Fibroblast of pulmonary artery (primary cell): ENCODE measurements around the gene RIBC2.

Source experiments
- DNase-seq: peaks from one replicate; pipeline ENCODE4 v3.0.0-alpha.2; 2010; ENCODE audit warnings: low read depth
- H3K4me3 ChIP-seq: replicated peaks from 2 replicates; pipeline ENCODE4 v1.5.1; 2011; ENCODE audit warnings: low read depth, mild to moderate bottlenecking, control low read depth, low read length, moderate library complexity
- TF ChIP-seq, protein P1 (sequence below): IDR thresholded peaks from 2 replicates; pipeline ENCODE4 v1.5.1; 2011; ENCODE audit warnings: mild to moderate bottlenecking, control low read depth, low read length, inconsistent platforms; ENCODE audit errors: missing control alignments

The RIBC2 gene

DNA sequence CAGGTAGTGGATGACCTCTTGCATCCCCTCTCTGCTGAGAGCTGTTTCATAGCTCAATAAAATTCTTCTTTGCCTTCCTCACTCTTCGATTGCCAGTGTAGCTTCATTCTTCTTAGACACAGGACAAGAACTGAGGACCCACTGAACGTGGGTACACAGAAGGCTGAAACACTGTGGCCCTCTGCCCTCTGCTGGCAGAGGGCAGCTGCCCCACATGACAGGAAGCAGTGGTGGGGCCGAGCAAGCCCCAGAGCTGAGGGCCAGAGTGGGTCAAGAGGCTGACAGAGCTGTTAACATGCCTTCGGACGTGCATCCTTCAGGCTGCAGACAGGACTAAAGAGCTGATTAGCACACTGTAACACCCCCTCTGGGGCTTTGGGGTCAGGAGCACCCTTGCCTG is 15.7 kb upstream of the RIBC2 start:
- TF ChIP-seq, protein P1, sequence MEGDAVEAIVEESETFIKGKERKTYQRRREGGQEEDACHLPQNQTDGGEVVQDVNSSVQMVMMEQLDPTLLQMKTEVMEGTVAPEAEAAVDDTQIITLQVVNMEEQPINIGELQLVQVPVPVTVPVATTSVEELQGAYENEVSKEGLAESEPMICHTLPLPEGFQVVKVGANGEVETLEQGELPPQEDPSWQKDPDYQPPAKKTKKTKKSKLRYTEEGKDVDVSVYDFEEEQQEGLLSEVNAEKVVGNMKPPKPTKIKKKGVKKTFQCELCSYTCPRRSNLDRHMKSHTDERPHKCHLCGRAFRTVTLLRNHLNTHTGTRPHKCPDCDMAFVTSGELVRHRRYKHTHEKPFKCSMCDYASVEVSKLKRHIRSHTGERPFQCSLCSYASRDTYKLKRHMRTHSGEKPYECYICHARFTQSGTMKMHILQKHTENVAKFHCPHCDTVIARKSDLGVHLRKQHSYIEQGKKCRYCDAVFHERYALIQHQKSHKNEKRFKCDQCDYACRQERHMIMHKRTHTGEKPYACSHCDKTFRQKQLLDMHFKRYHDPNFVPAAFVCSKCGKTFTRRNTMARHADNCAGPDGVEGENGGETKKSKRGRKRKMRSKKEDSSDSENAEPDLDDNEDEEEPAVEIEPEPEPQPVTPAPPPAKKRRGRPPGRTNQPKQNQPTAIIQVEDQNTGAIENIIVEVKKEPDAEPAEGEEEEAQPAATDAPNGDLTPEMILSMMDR: no peak
- no peak overlapping the region for H3K4me3 ChIP-seq
- no peak for DNase-seq

DNA sequence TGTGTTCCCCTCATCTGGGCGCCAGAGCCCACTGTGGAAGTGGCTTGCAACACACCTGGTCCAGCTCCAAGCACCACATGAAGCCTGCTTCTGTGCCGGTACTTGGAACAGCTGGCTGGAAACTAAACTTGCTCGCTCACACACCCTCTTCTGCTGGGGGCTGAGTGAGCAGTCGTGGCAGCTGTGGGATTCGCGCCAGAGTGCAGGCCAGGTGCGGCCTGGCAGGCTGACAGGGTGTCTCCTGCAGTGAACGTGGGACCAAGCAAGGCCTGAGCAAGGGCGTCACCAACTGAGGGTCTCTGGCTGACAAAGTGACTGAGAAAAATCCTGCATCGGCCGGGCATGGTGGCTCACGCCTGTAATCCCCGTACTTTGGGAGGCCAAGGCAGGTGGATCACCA is 15.3 kb upstream of the RIBC2 start:
- TF ChIP-seq, protein P1: no peak
- no peak overlapping the region for H3K4me3 ChIP-seq
- DNase-seq: no peak

DNA sequence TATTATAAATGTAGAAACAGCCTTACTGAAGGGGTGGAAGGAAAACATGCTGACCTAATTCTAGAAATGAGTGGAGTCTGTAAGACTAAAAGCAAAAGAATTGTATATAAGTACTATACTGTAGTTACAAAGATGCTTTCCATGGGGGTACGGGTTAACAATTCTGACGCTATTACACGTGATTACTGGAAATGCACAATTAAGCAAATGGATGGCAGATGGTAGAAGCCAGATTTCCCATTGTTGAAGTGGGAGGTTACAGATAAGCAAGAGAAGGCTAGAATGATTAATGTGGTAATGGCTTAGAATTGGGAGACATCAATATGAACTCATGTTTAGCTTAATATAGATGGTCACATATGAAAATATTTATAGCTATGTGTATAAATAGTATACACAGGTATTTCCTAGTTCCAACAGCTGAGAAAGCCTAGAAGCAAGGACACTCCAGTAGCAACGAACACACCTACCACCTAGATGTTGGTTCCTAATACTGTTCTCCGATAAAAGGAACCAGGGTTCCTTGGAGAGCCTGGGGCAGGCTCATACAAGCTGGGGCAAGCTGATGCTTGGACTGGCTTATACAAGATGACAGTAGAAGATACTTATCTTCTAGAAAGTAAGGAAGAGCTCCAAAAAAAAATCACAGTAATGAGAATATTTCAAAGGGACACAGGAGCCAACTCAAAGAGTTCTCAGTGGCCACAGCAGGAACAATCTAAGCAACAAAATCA is 13.6 kb upstream of the RIBC2 start:
- no peak overlapping the region for H3K4me3 ChIP-seq
- TF ChIP-seq, protein P1: no peak
- DNase-seq: no peak

DNA sequence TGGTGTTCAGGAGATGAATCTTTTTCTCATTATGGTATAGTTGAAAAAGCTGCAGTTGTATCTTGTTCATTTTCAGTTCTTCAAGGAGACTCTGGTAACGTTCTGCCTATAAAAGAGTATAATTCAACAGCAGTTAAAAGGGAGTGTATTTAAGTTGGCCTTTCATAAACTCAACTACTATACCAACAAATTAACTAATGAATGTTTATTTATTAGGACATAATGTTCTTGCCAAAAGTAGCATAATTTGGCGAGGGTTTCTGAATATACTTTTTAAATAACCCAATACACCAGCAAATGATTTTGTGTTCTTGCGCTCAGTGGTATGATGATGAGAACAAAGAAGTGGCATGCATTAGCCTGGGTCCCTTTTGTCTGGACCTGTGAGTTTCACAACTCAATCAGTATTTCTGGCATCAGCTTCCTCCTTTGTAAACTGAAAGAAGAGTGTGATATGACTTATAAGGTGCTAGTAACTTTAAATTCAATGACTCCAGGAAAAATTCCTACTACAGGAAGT is 11.0 kb upstream of the RIBC2 start:
- TF ChIP-seq, protein P1: no peak
- no peak overlapping the region for H3K4me3 ChIP-seq
- no peak for DNase-seq

DNA sequence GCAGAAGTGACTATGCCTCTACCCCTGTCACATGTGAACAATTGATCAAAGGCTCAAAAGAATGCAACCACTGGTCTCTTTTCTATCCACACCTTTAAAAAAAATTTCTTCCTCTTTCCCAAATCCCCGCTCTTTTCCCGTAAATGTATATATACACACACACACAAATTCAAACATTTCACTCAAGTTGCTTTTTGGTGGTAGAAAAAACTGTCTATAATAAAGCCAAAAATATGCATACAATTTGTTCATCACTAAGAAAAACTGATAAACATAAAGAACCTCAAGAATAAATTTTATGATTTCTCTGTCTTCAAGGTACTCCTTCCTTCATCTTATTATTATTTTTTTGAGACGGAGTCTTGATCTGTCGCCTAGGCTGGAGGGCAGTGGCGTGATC is 5.7 kb upstream of the RIBC2 start:
- no peak for DNase-seq
- TF ChIP-seq, protein P1: no peak
- no peak overlapping the region for H3K4me3 ChIP-seq

DNA sequence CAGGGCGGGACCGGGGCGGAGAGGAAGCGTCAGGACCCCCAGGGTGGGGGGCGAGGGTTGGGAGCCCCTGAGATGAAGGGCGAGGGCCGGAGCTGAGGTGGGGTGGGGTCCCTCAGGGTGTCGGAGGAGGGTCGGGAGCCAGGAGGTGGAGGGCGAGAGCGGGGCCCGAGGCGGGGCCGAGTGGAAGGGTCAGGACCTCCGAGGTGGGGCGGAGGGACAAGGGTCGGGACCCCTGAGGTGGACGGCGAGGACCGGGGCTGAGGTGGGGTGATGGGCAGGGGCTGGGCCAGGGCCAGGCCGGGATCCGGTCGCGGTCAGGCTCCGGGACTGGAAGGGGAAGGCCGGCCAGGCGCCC is 503 bp upstream of the RIBC2 start:
- DNase-seq: no peak
- TF ChIP-seq, protein P1: no peak
- peak overlapping the region; percentile 65 for H3K4me3 ChIP-seq
